SK-N-SH treated with all-trans-retinoic acid at 6 μM for 48 hours (cell line): Measurements from ENCODE around the gene NAT16.
"Not testable (repeated sequence)": the region's sequence is repeated elsewhere in the genome, so short reads cannot be mapped to it uniquely, and the experiment has no call there.

Source experiments
- ATAC-seq: fragments of 200-7000 bp; cut with Tn5 transposase; 3 replicates; pipeline ENCODE4 v1.9.1; 2020; ENCODE audit warnings: mild to moderate bottlenecking, moderate library complexity
- ARNTL ChIP-seq: fragments of 450-650 bp; formaldehyde crosslinking; IDR thresholded peaks from 2 replicates; pipeline ENCODE4 v1.5.0; 2020; ENCODE audit warnings: low read depth, mild to moderate bottlenecking, moderate library complexity, borderline replicate concordance
- BACH2 ChIP-seq: fragments of 250-450 bp; sonication (Bioruptor Pico); IDR thresholded peaks from 2 replicates; pipeline ENCODE4 v1.9.0; 2021; ENCODE audit warnings: mild to moderate bottlenecking, borderline replicate concordance
- CREB5 ChIP-seq: fragments of 250-450 bp; sonication (Bioruptor Pico); IDR thresholded peaks from 2 replicates; pipeline ENCODE4 v1.5.1; 2020; ENCODE audit warnings: low read depth, mild to moderate bottlenecking, moderate library complexity
- CSDC2 ChIP-seq: fragments of 250-450 bp; sonication (Bioruptor Pico); IDR thresholded peaks from 2 replicates; pipeline ENCODE4 v1.5.0; 2020; ENCODE audit warnings: mild to moderate bottlenecking, moderate library complexity
- CSRNP3 ChIP-seq: fragments of 250-450 bp; sonication (Bioruptor Pico); IDR thresholded peaks from 2 replicates; pipeline ENCODE4 v1.5.1; 2021; ENCODE audit warnings: mild to moderate bottlenecking, moderate library complexity
- ESRRG ChIP-seq: fragments of 250-450 bp; sonication (Bioruptor Pico); IDR thresholded peaks from 2 replicates; pipeline ENCODE4 v1.6.1; 2021; ENCODE audit warnings: mild to moderate bottlenecking
- GLIS3 ChIP-seq: fragments of 250-450 bp; sonication (Bioruptor Pico); IDR thresholded peaks from 2 replicates; pipeline ENCODE4 v1.5.0; 2020; ENCODE audit warnings: mild to moderate bottlenecking, moderate library complexity
- ISL1 ChIP-seq: fragments of 250-450 bp; sonication (Bioruptor Pico); IDR thresholded peaks from 2 replicates; pipeline ENCODE4 v2.1.2; 2022; ENCODE audit warnings: mild to moderate bottlenecking, moderate library complexity
- OSR1 ChIP-seq: fragments of 250-450 bp; sonication (Bioruptor Pico); IDR thresholded peaks from 2 replicates; pipeline ENCODE4 v1.8.0; 2022; ENCODE audit warnings: moderate library complexity, mild to moderate bottlenecking, inconsistent platforms
- PATZ1 ChIP-seq: fragments of 250-450 bp; sonication (Bioruptor Pico); IDR thresholded peaks from 2 replicates; pipeline ENCODE4 v1.8.0; 2020; ENCODE audit warnings: mild to moderate bottlenecking, moderate library complexity, borderline replicate concordance
- PPARA ChIP-seq: fragments of 250-450 bp; sonication (Bioruptor Pico); IDR thresholded peaks from 2 replicates; pipeline ENCODE4 v1.5.0; 2020; ENCODE audit warnings: mild to moderate bottlenecking, borderline replicate concordance
- RARB ChIP-seq: fragments of 250-450 bp; sonication (Bioruptor Pico); IDR thresholded peaks from 2 replicates; pipeline ENCODE4 v1.8.0; 2021; ENCODE audit warnings: mild to moderate bottlenecking, moderate library complexity
- SNAI2 ChIP-seq: fragments of 250-450 bp; sonication (Bioruptor Pico); IDR thresholded peaks from 2 replicates; pipeline ENCODE4 v1.5.0; 2020; ENCODE audit warnings: mild to moderate bottlenecking, moderate library complexity
- TCF4 ChIP-seq: fragments of 250-450 bp; sonication (Bioruptor Pico); IDR thresholded peaks from 2 replicates; pipeline ENCODE4 v1.8.0; 2021; ENCODE audit warnings: mild to moderate bottlenecking, moderate library complexity, borderline replicate concordance
- TOX ChIP-seq: fragments of 250-450 bp; sonication (Bioruptor Pico); IDR thresholded peaks from 2 replicates; pipeline ENCODE4 v1.8.0; 2021; ENCODE audit warnings: mild to moderate bottlenecking, moderate library complexity, borderline replicate concordance
- ZC3H10 ChIP-seq: fragments of 250-450 bp; sonication (Bioruptor Pico); IDR thresholded peaks from 2 replicates; pipeline ENCODE4 v1.5.1; 2021; ENCODE audit warnings: mild to moderate bottlenecking, moderate library complexity
- ZFP3 ChIP-seq: fragments of 250-450 bp; sonication (Bioruptor Pico); IDR thresholded peaks from 2 replicates; pipeline ENCODE4 v1.5.0; 2020; ENCODE audit warnings: mild to moderate bottlenecking, moderate library complexity
- ZFP30 ChIP-seq: fragments of 450-650 bp; formaldehyde crosslinking; IDR thresholded peaks from 2 replicates; pipeline ENCODE4 v1.5.0; 2022; ENCODE audit warnings: mild to moderate bottlenecking, moderate library complexity
- ZNF565 ChIP-seq: fragments of 450-650 bp; formaldehyde crosslinking; conservative IDR thresholded peaks from 2 replicates; pipeline ENCODE4 v1.5.0; 2020; ENCODE audit warnings: low read depth, mild to moderate bottlenecking, moderate library complexity
- ZNF70 ChIP-seq: fragments of 450-650 bp; formaldehyde crosslinking; IDR thresholded peaks from 2 replicates; pipeline ENCODE4 v1.5.0; 2020; ENCODE audit warnings: mild to moderate bottlenecking, moderate library complexity
- ZNF8 ChIP-seq: fragments of 450-650 bp; formaldehyde crosslinking; IDR thresholded peaks from 2 replicates; pipeline ENCODE4 v1.5.0; 2020; ENCODE audit warnings: mild to moderate bottlenecking, moderate library complexity
- TF ChIP-seq, protein P1 (sequence below): fragments of 250-450 bp; sonication (Bioruptor Pico); IDR thresholded peaks from 2 replicates; pipeline ENCODE4 v1.5.0; 2020; ENCODE audit warnings: mild to moderate bottlenecking, moderate library complexity
- TF ChIP-seq, protein P2 (sequence below): fragments of 250-450 bp; sonication (Bioruptor Pico); IDR thresholded peaks from 2 replicates; pipeline ENCODE4 v1.8.0; 2021; ENCODE audit warnings: low read depth, mild to moderate bottlenecking, moderate library complexity, borderline replicate concordance

NAT16 gene

GRCh38 chr7:101122933-101123702, 57.0 kb downstream of the NAT16 start (continued):
- TF ChIP-seq, protein P1, sequence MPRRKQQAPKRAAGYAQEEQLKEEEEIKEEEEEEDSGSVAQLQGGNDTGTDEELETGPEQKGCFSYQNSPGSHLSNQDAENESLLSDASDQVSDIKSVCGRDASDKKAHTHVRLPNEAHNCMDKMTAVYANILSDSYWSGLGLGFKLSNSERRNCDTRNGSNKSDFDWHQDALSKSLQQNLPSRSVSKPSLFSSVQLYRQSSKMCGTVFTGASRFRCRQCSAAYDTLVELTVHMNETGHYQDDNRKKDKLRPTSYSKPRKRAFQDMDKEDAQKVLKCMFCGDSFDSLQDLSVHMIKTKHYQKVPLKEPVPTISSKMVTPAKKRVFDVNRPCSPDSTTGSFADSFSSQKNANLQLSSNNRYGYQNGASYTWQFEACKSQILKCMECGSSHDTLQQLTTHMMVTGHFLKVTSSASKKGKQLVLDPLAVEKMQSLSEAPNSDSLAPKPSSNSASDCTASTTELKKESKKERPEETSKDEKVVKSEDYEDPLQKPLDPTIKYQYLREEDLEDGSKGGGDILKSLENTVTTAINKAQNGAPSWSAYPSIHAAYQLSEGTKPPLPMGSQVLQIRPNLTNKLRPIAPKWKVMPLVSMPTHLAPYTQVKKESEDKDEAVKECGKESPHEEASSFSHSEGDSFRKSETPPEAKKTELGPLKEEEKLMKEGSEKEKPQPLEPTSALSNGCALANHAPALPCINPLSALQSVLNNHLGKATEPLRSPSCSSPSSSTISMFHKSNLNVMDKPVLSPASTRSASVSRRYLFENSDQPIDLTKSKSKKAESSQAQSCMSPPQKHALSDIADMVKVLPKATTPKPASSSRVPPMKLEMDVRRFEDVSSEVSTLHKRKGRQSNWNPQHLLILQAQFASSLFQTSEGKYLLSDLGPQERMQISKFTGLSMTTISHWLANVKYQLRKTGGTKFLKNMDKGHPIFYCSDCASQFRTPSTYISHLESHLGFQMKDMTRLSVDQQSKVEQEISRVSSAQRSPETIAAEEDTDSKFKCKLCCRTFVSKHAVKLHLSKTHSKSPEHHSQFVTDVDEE: no peak
- no peak for TF ChIP-seq OSR1
- TF ChIP-seq ARNTL (CRISPR knock-in tag): no peak
- no peak for TF ChIP-seq CSDC2 (CRISPR knock-in tag)
- no peak for TF ChIP-seq PPARA (CRISPR knock-in tag)
- no peak for TF ChIP-seq ZFP3 (CRISPR knock-in tag)
- TF ChIP-seq BACH2: no peak
- TF ChIP-seq ZNF70 (CRISPR knock-in tag): no peak
- no peak for TF ChIP-seq ZNF8 (CRISPR knock-in tag)

DNA sequence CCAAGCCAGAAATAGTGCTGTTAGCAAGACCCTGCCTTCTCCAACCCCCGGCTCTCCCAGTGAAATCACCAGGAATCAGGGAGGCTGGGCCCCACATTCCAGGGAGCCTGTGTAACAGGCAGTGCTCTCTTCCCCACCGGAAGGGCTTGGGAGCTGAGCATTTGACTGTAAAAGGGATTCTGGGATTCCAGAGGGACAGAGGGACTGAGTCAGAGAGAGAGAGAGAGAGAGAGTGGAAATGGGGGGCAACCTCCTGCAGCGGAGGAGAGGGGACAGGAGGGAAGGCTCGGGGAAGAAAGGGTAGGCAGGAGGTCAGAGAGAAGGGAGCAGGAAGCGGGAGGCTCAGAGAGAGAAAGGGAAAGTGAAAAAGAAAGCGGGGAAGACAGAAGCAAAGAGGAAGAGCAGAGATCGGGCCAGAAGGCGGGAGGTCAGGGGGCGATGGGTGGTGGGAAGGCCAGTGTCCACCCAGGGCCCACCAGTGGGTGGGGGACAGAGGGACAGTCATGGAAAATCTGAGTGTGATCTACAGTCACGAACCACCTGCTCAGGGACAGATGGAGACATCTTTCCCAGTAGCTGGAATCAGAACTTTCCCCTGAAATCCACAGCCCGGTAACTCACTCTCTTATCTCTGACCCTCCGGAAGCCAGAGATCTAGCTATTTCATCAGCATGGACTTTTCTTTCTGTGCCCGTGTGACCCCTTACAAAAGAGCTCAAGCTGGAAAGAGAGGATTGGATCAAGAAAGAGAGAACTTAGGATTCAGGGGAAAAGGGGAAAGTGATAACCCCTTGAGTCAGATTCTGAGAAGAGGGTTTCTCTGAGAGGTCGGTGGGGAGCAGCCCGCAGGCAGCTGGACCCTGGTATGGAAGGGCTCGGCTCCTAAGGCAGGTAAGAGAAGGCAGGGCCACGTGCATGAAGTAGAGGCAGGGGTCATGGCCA, 57.8 kb downstream of the NAT16 start:
- ATAC-seq: peak; percentile 73
- peak; percentile 53; the same call in 1 of the 2 replicates for TF ChIP-seq TOX
- TF ChIP-seq OSR1: no peak
- peak; percentile 90 for TF ChIP-seq PATZ1
- no peak for TF ChIP-seq BACH2
- no peak for TF ChIP-seq ZNF70 (CRISPR knock-in tag)
- no peak for TF ChIP-seq CSRNP3 (CRISPR knock-in tag)
- peak; percentile 92 for TF ChIP-seq SNAI2
- TF ChIP-seq CSDC2 (CRISPR knock-in tag): peak; percentile 94
- no peak for TF ChIP-seq ZFP30 (CRISPR knock-in tag)
- no peak for TF ChIP-seq ZC3H10
- TF ChIP-seq CREB5 (CRISPR knock-in tag): peak; percentile 90
- TF ChIP-seq, protein P1: no peak
- peak; percentile 81 for TF ChIP-seq ISL1 (CRISPR knock-in tag)
- TF ChIP-seq RARB (CRISPR knock-in tag): peak; percentile 65; the same call in 1 of the 2 replicates
- TF ChIP-seq ZNF565 (CRISPR knock-in tag): peak; percentile 79; the same call in 1 of the 2 replicates
- TF ChIP-seq ARNTL (CRISPR knock-in tag): no peak
- TF ChIP-seq TCF4 (CRISPR knock-in tag): no peak
- no peak for TF ChIP-seq ZNF8 (CRISPR knock-in tag)
- TF ChIP-seq GLIS3 (CRISPR knock-in tag): peak; percentile 46; the same call in 1 of the 2 replicates
- 0 out of 2 replicates have a peak, but pooled peaks have one; percentile 74 for TF ChIP-seq ESRRG (CRISPR knock-in tag)
- TF ChIP-seq, protein P2, sequence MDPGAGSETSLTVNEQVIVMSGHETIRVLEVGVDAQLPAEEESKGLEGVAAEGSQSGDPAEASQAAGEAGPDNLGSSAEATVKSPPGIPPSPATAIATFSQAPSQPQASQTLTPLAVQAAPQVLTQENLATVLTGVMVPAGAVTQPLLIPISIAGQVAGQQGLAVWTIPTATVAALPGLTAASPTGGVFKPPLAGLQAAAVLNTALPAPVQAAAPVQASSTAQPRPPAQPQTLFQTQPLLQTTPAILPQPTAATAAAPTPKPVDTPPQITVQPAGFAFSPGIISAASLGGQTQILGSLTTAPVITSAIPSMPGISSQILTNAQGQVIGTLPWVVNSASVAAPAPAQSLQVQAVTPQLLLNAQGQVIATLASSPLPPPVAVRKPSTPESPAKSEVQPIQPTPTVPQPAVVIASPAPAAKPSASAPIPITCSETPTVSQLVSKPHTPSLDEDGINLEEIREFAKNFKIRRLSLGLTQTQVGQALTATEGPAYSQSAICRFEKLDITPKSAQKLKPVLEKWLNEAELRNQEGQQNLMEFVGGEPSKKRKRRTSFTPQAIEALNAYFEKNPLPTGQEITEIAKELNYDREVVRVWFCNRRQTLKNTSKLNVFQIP: peak; percentile 89; the same call in 1 of the 2 replicates
- no peak for TF ChIP-seq PPARA (CRISPR knock-in tag)
- TF ChIP-seq ZFP3 (CRISPR knock-in tag): peak; percentile 79

DNA sequence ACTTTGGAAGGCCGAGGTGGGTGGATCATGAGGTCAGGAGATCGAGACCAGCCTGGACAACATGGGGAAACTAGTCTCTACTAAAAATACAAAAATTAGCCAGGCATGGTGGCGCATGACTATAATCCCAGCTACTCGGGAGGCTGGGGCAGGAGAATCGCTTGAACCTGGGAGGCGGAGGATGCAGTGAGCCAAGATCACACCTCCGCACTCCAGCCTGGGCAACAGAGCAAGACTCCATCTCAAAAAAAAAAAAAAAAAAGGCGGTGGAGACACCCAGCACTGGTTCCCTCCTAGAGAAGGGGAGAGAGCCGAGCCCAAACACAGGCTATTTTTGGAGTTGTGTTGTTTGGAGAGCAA, 58.5 kb downstream of the NAT16 start:
- ATAC-seq: not testable (repeated sequence)
